Measurements from ENCODE around the gene DHX16. TPM values are rescaled to one million over a fixed set of nuclear protein-coding genes. Genes with fewer than 3 reads are reported as not detected.

Gene DHX16
- total and polyA plus RNA-seq, 2 donors, result 29.9 to 48.0 TPM

DNA sequence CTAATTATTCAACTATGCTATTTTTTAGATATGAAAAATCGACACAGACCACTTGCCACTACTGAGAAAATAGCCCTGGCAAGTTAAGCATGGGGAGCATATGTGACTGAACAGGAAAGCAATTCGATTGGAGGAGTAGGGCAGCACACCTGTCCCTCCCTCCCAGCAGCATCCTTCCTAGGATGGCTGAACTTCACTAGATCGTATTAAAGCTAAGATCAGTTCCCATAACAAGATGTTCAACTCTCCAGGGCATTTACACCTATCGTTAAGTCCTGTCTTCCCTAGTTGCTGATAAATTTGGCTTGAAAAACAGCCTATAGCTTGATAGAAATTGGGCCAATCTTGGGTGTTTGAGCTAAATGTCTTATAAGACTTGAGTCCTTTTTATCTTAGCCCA, 62.7 kb downstream of the DHX16 start:
- Histone ChIP-seq H3K27ac (ENCODE audit: low read depth in 1 of 2, low read length in 1 of 2) (no peak overlapping the region), H3K9me3 (ENCODE audit: control insufficient read depth in 2 of 2, insufficient read depth in 1 of 2, low read length in 1 of 2) (no peaks in the 10 kb centered on the region), H3K4me3 (ENCODE audit: low read length in 2 of 2) (no peak overlapping the region), H3K36me3 (ENCODE audit: control insufficient read depth in 2 of 2, insufficient read depth in 2 of 2, low read length in 1 of 2) (peaks cover 33 to 56% of the 10 kb centered on the region in 2 donors), H3K4me1 (ENCODE audit: control insufficient read depth in 2 of 2, insufficient read depth in 2 of 2, low read length in 2 of 2) (peaks cover 15 to 21% of the 10 kb centered on the region in 2 donors), H3K27me3 (ENCODE audit: control insufficient read depth in 2 of 2, insufficient read depth in 1 of 2, low read length in 1 of 2) (no peaks in the 10 kb centered on the region)
- WGBS, result 97% methylated on average over 4 of the region's 4 CpGs
- DNase-seq (ENCODE audit: low read depth in 6 of 9, low spot score in 9 of 9), result no peak

DNA sequence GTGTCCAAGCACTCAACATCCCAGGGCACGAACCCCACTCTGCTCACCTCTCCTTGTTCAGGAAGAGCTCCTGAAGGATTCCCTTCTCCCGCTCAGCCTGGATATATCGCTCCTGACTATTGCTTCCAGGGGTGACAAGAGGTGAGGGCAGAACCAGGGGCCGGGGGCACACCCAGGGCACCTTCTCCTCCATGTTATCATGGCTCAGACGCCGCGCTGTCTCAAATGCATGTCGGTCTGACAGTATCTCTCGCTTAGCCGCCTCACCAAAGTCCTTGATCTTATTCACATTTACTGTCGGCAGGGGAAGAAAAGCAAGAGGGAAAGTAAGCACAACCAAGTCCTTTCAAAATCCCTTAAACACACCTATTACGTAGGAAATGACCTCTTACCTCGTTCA, 68.8 kb downstream of the DHX16 start:
- H3K27ac ChIP-seq (ENCODE audit: low read depth in 1 of 2, low read length in 1 of 2), result no peak overlapping the region
- no peak for DNase-seq (ENCODE audit: low read depth in 6 of 9, low spot score in 9 of 9)
- WGBS, result 98% methylated on average over 13 of the region's 13 CpGs
- no peaks in the 10 kb centered on the region for H3K27me3 ChIP-seq (ENCODE audit: control insufficient read depth in 2 of 2, insufficient read depth in 1 of 2, low read length in 1 of 2)
- H3K9me3 ChIP-seq (ENCODE audit: control insufficient read depth in 2 of 2, insufficient read depth in 1 of 2, low read length in 1 of 2), result no peaks in the 10 kb centered on the region
- peaks cover 0 to 10% of the 10 kb centered on the region in 2 donors for H3K4me1 ChIP-seq (ENCODE audit: control insufficient read depth in 2 of 2, insufficient read depth in 2 of 2, low read length in 2 of 2)
- no peak overlapping the region for H3K4me3 ChIP-seq (ENCODE audit: low read length in 2 of 2)
- H3K36me3 ChIP-seq (ENCODE audit: control insufficient read depth in 2 of 2, insufficient read depth in 2 of 2, low read length in 1 of 2), result peaks cover 80 to 92% of the 10 kb centered on the region in 2 donors

Other genes starting within 250 kb of the DHX16 start
- gene HLA-E, start 183.5 kb downstream of the DHX16 start, total RNA-seq, result 303 TPM
- gene HLA-E, start 183.5 kb downstream of the DHX16 start, polyA plus RNA-seq, result 531 TPM
- gene GNL1, start 116.5 kb downstream of the DHX16 start, total RNA-seq, result 46.4 TPM
- gene GNL1, start 116.5 kb downstream of the DHX16 start, polyA plus RNA-seq, result 78.8 TPM
- 13.0 TPM for gene PRR3, start 115.7 kb downstream of the DHX16 start, total RNA-seq
- gene PRR3, start 115.7 kb downstream of the DHX16 start, polyA plus RNA-seq, result 16.7 TPM
- 33.9 TPM for gene ABCF1, start 101.6 kb downstream of the DHX16 start, total RNA-seq
- 23.5 TPM for gene ABCF1, start 101.6 kb downstream of the DHX16 start, polyA plus RNA-seq
- 37.8 TPM for gene PPP1R10, start 55.8 kb downstream of the DHX16 start, total RNA-seq
- 24.9 TPM for gene PPP1R10, start 55.8 kb downstream of the DHX16 start, polyA plus RNA-seq
- gene MRPS18B, start 55.2 kb downstream of the DHX16 start, total RNA-seq, result 47.9 TPM
- 48.9 TPM for gene MRPS18B, start 55.2 kb downstream of the DHX16 start, polyA plus RNA-seq
- 2.9 TPM for gene ATAT1, start 46.1 kb downstream of the DHX16 start, total RNA-seq
- gene ATAT1, start 46.1 kb downstream of the DHX16 start, polyA plus RNA-seq, result 7.5 TPM
- gene C6orf136, start 25.9 kb downstream of the DHX16 start, total RNA-seq, result 9.5 TPM
- gene C6orf136, start 25.9 kb downstream of the DHX16 start, polyA plus RNA-seq, result 24.0 TPM
- 47.6 TPM for gene PPP1R18, start 13.6 kb upstream of the DHX16 start, total RNA-seq
- 115 TPM for gene PPP1R18, start 13.6 kb upstream of the DHX16 start, polyA plus RNA-seq
- gene NRM, start 18.0 kb upstream of the DHX16 start, total RNA-seq, result 6.5 TPM
- gene NRM, start 18.0 kb upstream of the DHX16 start, polyA plus RNA-seq, result 10.4 TPM
- 7.6 TPM for gene MDC1, start 44.3 kb upstream of the DHX16 start, total RNA-seq
- gene MDC1, start 44.3 kb upstream of the DHX16 start, polyA plus RNA-seq, result 21.6 TPM
- 691 TPM for gene TUBB, start 47.3 kb upstream of the DHX16 start, total RNA-seq
- 137 TPM for gene TUBB, start 47.3 kb upstream of the DHX16 start, polyA plus RNA-seq
- gene FLOT1, start 69.7 kb upstream of the DHX16 start, total RNA-seq, result 67.1 TPM
- 157 TPM for gene FLOT1, start 69.7 kb upstream of the DHX16 start, polyA plus RNA-seq
- 17.9 TPM for gene IER3, start 71.5 kb upstream of the DHX16 start, total RNA-seq
- gene IER3, start 71.5 kb upstream of the DHX16 start, polyA plus RNA-seq, result 39.7 TPM
- 39.6 TPM for gene DDR1, start 211.5 kb upstream of the DHX16 start, total RNA-seq
- gene DDR1, start 211.5 kb upstream of the DHX16 start, polyA plus RNA-seq, result 65.9 TPM
- gene GTF2H4, start 235.2 kb upstream of the DHX16 start, total RNA-seq, result 12.9 TPM
- 35.4 TPM for gene GTF2H4, start 235.2 kb upstream of the DHX16 start, polyA plus RNA-seq
- 30.3 TPM for gene VARS2, start 241.2 kb upstream of the DHX16 start, total RNA-seq
- gene VARS2, start 241.2 kb upstream of the DHX16 start, polyA plus RNA-seq, result 40.4 TPM

All from thymus (tissue), 11 donors.